DMS53 treated with DMSO at 0.1 percent for 48 hours (cell line): ENCODE data around the gene OTOS.

Source experiments
- DNase-seq: peaks from one replicate; lab custom pipeline; 2025; ENCODE audit not compliant: unreplicated experiment; lab: John Stamatoyannopoulos, UW

The OTOS gene

DNA sequence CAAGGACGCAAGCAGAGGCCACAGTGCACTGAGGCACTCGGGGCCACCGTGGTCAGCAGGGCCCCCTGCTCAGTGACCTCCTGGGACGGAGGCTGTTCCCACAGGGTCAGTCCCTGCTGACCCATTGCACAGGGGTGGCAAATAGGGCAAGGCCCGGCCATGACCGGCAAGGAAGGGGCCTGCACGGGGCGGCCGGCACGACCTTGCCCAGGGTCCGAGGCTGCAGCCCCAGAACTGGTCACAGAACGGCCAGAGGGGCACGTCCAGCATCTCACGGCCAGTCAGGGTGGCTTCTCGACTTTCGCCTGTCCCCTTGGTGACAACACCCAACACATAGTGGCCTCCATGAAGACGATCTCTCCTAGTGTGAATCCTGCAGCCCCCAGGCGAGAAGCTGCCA is 27.6 kb upstream of the OTOS start:
- DNase-seq = no peak

DNA sequence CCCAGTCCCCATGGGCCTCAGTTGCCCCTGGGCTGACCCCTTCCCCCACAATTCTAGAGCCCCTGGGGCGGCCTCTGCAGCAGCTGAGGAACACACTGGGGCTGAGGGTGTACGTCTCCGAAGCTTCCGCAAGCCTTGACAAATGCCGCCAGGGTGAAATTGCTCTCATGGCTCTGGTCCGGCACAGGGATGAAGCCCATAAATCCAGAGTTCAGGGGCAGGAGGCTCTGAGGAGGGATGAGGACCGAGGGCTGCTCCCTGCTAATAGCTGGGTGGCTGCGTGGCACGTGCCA is 27.1 kb upstream of the OTOS start:
- no peak for DNase-seq

DNA sequence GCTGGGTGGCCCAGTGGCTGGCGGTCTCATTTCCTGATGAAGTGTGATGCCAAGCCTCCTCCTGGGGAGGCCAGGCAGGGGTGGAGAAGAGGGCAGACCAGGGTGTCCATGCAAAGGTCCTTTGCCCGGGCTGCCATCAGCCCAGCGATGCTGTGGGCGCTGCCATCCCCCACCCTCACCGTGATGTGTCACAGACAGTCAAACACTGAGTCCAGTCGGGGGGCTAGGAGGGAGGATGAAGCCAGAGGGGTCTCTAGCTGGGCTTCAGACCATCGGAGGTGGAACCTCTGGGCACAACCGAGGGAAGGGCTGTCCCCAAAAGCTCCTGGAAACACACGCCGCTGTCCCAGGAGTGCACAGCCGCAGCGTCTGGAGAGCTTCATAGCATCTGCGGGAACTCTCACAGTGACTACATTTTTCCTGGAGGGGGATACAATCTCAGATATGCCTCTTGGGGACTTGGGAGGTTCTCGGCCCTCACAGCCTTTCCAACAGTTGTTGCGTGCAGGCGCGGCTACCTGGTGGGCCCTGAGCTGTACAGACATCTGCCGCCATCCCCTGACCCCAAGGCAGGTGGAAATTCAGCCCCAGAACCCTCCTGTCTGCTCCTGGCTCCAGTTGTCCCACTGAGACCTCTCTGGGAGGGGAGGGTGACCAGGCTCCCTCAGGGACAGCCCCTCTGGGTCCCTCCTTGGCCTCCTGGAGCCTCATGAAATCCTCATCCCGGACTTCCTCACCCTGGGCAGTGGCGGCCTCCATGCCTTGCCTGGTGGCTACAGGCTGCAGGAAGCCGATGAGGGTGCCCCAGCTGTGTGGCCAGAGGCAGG is 26.5 kb upstream of the OTOS start:
- DNase-seq = no peak

- DNase-seq = no peak
Observed at GRCh38 chr2:240166191-240166590, 25.7 kb upstream of the OTOS start.

GRCh38 chr2:240165661-240166060 is 25.2 kb upstream of the OTOS start:
- DNase-seq = no peak

DNA sequence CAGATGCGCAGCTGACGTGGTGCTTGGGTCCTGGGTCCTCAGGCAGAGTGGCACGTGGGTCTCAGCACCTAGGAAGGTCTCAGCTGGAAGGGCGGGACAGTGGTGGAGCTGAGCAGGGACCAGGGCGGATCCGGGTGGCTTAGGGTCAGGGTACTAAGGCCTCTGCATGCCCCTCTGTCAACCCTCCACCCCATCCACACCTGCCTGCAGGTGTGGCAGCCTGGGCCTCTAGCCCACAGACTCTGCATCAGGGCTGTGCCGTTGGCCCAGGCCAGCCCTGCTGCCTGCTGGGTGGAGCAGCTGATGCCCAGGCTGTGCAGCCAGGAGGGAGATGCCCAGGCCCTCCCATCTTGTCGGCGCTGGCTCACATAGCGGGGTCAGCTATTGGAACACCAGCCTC is 24.6 kb upstream of the OTOS start:
- no peak for DNase-seq

DNA sequence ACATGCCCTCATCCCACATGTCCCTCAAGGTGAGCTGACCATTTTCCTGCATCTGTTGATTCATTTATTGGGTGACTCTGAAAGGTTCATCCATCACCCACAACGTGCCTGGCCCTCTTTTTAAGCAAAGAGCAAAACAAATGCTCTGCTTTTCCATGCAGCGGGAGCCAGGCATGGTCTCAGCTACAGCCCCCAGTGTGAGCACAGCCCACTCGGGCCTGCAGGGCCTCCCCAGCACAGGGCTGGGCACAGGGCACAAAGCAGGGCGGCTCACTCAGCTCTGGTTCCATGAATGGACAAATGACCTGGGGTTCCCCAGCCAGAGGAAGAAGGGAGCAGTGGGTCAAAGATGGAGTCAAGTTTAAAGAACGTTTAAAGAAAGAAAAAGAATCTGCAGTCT is 24.1 kb upstream of the OTOS start:
- no peak for DNase-seq

DNA sequence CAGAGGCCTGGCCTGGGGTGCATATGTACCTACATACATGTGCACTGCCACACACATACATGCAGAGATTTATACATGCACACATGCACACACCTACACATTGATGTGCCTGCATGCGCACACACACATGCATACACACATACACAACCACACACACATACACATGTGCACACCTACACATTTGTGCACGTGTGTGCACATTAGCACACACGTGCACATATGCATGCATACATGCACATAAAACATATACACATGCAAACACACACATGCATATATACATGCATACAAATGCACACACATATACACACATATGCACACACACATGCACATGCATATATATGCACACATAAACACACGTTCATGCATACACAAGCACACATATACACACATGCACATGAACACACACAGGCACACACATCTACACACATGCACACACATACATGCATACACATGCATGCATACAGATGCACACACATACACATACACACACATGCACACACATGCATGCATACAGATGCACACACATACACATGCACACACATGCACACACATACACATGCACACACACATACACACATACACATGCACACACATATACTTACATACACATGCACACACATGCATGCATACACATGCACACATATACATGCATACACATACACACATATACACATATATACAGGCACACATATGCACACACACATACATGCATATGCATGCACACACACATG is 23.6 kb upstream of the OTOS start:
- no peak for DNase-seq

GRCh38 chr2:240162939-240163714 is 22.7 kb upstream of the OTOS start:
- DNase-seq = no peak

DNA sequence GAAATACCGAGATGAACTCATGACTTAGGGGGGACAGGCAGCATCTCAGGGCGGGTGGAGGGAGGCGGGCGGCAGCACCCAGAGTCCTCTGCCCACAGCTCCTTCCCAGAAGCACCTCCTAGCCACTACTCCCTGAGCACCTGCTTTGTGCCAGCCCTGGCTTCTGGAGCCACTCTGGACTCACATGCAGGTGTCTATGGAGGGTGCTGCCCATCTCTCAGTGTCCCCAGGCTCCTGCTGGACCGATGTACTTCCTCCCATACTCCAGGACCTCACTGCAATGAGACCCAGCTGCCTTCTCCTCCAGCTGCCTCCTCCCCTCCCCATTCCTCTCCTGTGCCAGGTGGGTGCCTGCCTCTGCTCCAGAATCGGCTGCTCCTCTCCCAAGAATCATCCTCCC is 22.1 kb upstream of the OTOS start:
- DNase-seq = no peak

DNA sequence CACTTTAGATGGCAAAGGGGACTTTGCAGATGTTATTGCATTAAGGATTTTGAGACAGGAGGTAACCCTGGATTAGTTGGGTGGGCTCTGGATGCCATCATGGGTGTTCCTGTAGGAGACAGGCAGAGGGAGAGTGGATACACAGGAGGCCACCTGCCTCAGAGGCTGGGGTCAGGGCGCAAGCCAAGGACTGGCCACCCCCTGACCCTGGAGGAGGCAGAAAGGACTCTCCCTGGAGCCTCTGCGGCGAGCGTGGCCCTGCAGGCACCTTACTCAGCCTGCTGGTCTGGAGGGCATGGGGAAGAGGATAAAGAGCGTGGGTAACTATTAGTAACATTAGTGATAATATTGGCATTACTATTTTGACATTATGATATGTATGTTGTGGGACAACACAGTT is 21.6 kb upstream of the OTOS start:
- DNase-seq = no peak

DNA sequence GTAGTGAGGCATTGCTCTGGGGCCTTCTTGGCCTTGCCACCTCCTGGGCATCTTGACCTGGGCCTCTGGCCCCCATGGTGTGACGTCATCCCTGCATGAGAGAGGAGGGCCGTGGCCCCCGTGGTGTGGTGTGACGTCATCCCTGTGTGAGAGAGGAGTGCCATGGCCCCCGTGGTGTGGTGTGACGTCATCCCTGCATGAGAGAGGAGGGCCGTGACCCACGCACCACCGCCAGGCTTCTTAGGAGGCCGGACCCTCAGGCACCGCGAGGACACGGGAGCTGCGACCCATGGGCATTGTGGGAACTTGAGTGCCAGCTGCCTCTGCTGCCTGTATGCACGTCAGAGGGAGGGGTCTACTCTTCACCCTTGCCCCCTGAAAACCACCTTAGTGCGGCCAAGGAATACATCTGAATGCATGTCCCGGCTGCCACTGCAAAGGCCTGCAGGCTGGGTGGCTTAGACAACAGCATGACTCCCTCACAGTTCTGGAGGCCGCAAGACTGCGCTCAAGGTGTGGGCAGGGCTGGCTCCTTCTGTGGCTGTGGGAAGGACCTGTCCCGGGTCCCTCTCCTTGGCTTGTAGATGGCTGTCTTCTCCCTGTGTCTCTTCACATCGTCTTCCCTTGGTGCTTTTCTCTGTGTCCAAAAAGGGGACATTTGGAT is 20.8 kb upstream of the OTOS start:
- DNase-seq = no peak

DNA sequence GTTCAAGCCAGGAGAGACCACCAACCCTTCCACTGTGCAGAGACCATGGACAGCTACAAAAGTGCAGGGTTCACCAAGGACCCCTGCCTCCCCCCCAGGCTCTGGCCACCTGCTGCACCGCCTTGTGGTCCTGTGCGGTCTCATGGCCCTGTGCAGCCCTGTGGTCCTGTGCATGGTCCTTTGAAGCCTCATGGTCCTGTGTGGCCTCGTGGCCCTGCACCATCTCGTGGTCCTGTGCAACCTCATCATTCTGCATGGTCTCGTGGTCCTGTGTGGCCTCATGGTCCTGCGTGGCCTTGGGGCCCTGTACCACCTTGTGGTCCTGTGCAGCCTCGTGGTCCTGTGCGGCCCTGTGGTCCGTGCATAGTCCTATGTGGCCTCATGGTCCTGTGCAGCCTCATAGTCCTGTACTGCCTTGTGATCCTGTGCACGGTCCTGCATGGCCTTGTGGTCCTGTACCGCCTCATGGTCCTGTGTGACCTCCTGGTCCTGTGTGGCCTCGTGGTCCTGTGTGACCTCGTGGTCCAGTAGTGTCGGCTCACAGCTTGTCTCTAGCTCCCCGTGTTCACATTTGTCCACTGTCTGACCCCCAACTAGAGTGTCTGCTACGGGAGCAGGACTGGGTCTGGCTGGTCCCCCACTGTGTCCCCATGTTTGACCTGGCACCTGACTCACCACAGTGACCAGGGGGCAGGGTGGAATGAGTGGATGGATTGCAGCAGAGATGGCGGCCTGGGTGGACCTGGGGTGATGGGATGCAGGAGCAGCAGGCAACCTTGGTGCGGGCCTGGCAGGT is 20.0 kb upstream of the OTOS start:
- DNase-seq = no peak

DNA sequence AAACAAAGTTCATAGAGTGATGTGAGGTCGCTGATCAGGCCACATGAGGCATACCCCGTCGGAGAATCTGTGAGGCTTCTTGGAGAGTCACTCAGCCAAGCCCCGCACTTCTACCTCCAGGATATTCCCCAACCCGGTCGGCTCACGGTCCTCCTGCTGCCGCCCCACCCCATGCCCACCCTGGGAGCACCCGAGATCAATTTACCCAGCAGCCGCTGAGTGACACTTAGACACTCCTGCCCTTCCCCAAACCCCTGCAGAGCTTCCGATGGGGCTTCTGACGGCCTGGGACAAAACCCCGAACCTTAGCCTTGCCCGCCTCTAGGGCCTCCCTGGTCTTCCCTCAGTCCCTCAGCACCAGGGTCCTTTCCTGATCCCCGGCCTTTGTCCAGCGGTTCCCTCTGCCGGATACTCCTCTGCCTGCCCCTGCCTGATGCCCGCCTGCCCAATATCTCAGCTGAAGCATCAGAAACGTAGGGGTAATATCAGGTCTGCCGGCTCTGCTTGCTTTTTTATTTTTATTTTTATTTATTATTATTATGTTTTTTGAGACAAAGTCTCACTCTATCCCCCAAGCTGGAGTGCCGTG is 18.9 kb upstream of the OTOS start:
- DNase-seq = no peak

GRCh38 chr2:240157147-240157470 is 16.7 kb upstream of the OTOS start:
- DNase-seq = no peak

DNA sequence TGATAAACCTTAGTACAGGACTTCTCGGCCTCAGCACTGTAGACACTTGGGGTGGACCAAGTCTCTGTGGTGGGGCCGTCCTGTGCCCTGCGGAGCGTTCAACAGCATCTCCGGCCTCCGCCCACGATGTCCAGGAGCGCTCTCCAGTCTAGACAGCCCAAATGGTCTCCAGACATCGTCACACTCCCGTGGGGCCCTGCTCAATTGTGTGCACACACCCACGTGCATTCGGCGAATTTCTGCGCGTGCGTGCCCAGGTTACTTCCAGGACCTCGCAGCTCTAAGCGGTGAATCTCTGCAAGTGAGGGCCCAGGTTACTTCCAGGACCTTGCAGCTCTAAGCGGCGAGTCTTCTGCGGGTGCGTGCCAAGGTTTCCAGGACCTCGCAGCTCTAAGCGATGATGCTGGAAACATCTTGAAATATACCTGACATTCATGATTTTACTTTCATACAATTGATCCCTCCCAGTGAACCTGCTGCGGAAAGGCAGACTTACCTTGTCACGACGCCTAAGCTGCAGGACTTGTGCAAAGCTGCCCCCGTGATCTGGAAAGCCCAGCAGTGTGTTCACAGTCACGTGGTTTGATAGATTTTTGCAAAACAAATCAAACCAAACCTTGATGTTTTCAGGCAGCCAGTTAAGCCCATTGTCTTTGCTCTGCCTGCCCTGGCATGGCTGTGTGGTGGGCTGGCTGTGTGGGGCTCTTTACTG is 16.1 kb upstream of the OTOS start:
- DNase-seq = no peak

DNA sequence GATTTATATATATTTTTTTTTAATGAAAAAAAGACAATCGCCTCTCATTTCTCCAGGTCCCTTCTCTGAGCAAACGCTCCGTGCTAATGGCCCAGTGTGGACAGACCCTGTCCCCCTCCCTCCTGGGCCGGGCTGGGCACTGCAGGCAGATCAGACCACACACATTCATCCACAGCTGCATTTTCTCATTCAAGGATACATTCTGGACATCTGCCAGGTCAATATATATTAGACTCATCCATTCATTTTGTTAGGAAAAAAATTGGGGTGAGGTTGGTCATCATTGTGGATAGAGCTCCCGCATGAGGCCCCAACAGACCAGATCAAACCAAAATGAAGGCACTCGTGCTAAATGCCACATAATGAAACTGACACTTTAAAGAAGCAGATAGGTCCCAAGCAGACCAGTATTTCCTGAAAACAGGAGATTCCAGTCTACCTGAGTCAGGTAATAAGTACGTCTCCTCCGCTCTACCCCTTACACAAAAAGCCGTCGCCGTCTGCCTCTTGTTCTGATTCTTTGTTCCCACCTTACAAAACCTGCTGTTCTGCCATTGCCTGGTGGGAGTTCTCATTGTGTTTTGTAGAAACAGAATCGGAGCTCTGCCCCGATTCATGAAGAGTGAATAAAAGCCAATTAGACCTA is 15.4 kb upstream of the OTOS start:
- no peak for DNase-seq

GRCh38 chr2:240155048-240155744 is 14.7 kb upstream of the OTOS start:
- no peak for DNase-seq

DNA sequence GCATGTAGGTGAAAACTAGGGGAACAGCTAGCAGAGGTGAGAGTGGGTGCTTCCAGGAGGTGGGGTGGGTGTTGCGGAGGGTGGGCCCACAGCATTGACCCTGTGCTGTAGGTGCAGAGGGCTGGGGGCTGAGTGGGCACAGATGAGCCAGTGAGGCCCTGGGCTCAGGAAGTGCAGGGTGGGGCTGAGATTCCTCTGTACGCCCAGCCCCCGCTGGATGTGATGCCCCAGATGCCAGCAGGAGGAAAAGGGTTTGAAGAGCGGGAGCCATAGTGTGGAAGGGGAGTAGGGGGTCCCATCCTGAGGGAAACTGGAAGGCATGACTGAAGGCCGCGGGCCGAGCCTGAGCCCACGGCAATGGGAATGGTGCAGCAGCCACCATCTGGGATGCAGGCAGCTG is 14.1 kb upstream of the OTOS start:
- DNase-seq = no peak
